IMR-90 (cell line): ENCODE measurements around the gene RYR3.

Source experiments
- BHLHE40 ChIP-seq: fragments of 150-350 bp; IDR thresholded peaks from 2 replicates; pipeline ENCODE4 v1.6.1; 2016; ENCODE audit warnings: mild to moderate bottlenecking, low read depth, low read length
- MAFK ChIP-seq: IDR thresholded peaks from 2 replicates; pipeline ENCODE4 v1.6.1; 2012; ENCODE audit warnings: low read depth, low read length, improper control_type of control experiment
- MAZ ChIP-seq: IDR thresholded peaks from 2 replicates; pipeline ENCODE4 v1.6.1; 2012; ENCODE audit warnings: low read depth, mild to moderate bottlenecking, low read length, improper control_type of control experiment, moderate library complexity, borderline replicate concordance
- MXI1 ChIP-seq: IDR thresholded peaks from 2 replicates; pipeline ENCODE4 v1.6.1; 2012; ENCODE audit warnings: low read depth, mild to moderate bottlenecking, low read length, moderate library complexity, borderline replicate concordance
- POLR2A ChIP-seq: IDR thresholded peaks from 2 replicates; pipeline ENCODE4 v1.6.1; 2012; ENCODE audit warnings: mild to moderate bottlenecking, low read depth, low read length
- TF ChIP-seq, protein P1 (sequence below): conservative IDR thresholded peaks from 2 replicates; pipeline ENCODE4 v1.5.1; 2012; ENCODE audit warnings: mild to moderate bottlenecking, low read depth, low read length, improper control_type of control experiment

DNA sequence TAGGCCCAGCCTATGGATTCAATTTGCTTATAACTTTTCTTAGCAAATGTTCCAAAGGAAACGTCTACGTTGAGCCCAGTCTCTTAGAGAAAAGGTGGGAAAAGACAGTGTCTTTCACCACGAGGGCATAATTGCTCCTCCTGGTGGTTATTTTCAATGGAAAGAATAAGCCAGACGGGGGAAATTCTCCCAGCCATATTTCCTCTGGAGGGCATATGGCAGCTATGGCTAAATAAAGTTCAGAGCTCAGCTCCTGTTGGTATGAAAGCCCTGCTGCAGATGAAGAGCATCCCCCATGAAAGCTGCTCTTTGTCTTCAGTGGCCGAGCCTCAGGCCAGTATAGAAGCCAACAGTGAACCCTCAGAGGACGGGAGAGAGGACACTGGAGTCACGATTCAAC lies 297.9 kb downstream of the RYR3 start:
- TF ChIP-seq, protein P1, sequence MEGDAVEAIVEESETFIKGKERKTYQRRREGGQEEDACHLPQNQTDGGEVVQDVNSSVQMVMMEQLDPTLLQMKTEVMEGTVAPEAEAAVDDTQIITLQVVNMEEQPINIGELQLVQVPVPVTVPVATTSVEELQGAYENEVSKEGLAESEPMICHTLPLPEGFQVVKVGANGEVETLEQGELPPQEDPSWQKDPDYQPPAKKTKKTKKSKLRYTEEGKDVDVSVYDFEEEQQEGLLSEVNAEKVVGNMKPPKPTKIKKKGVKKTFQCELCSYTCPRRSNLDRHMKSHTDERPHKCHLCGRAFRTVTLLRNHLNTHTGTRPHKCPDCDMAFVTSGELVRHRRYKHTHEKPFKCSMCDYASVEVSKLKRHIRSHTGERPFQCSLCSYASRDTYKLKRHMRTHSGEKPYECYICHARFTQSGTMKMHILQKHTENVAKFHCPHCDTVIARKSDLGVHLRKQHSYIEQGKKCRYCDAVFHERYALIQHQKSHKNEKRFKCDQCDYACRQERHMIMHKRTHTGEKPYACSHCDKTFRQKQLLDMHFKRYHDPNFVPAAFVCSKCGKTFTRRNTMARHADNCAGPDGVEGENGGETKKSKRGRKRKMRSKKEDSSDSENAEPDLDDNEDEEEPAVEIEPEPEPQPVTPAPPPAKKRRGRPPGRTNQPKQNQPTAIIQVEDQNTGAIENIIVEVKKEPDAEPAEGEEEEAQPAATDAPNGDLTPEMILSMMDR: peak; percentile 22; the same call in 1 of the 2 replicates
- TF ChIP-seq POLR2A (no peak), MAFK (no peak), MAZ (no peak), BHLHE40 (no peak), MXI1 (no peak)
